ENCODE measurements around the gene SCO2. TPM values are rescaled to one million over a fixed set of nuclear protein-coding genes. Genes with fewer than 3 reads are reported as not detected.

Gene SCO2
- total and polyA plus RNA-seq, 2 of the 13 experiments (the other 11 are each of a cell fraction or from before 2014, with no cell fraction given), result 0.32 to 3.7 TPM

- peak; percentile 47 for FAIRE-seq
- H4K20me1 ChIP-seq (ENCODE audit: insufficient read depth, low read length), result peaks cover 35% of the 10 kb centered on the region
- H3K36me3 ChIP-seq (replicated peaks in 1 of 2; ENCODE audit: control insufficient read depth in 1 of 2, insufficient read depth in 2 of 2, low read length in 2 of 2), result no peaks in the 10 kb centered on the region
- H3K27ac ChIP-seq (ENCODE audit: extremely low read length, insufficient read depth, low read length), result peak within 1 kb of the TSS; percentile 43
- CTCF ChIA-PET (ENCODE audit: low intra/inter-chr PET ratio, low total read pairs), result no interaction called here
- H3K9ac ChIP-seq (ENCODE audit: insufficient read depth, low read depth, low read length), result peak within 1 kb of the TSS; percentile 81
- POLR2A ChIA-PET, result interaction anchor here (0.6 to 1.2 kb wide), 3 partner anchors 11 to 51 kb away, joined by 3 to 4 read pairs (median 3); partner anchors contain the start of genes MIOX and SCO2
- peak; percentile 79 for DNase-seq (ENCODE audit: low spot score)
- peak within 1 kb of the TSS; percentile 96 for H3K4me2 ChIP-seq (ENCODE audit: low read depth, low read length)
- TSS peak; percentile 81 for BruUV-seq (replicated peaks)
- H3K4me1 ChIP-seq (ENCODE audit: insufficient read depth, low read length), result peaks cover 63% of the 10 kb centered on the region
- peaks cover 42% of the 10 kb centered on the region for H3K79me2 ChIP-seq (ENCODE audit: insufficient read depth, low read length)
- intact Hi-C loops (cut with micrococcal nuclease; ENCODE audit: unreplicated experiment) (no loop called here), in situ Hi-C loops (cut with HindIII; ENCODE audit: extremely low pct_ligation_motif_present, low pct_unique_long_range_greater_than_20kb) (no loop called here)
- H2AFZ ChIP-seq (ENCODE audit: low read length), result no peak within 1 kb of the TSS
- peak within 1 kb of the TSS; percentile 80 to 87 (median 81) for H3K4me3 ChIP-seq (replicated peaks in 1 of 3; ENCODE audit: insufficient read depth in 1 of 3, low read depth in 2 of 3, low read length in 3 of 3)
- ATAC-seq, result peak; percentile 87
- H3K9me3 ChIP-seq (ENCODE audit: low read length), result no peaks in the 10 kb centered on the region
- 0% methylated on average over 3 of the region's 97 CpGs for WGBS (ENCODE audit: low lambda C conversion rate)
- no peaks in the 10 kb centered on the region for H3K27me3 ChIP-seq (ENCODE audit: control insufficient read depth in 1 of 2, insufficient read depth in 2 of 2, low read length in 2 of 2)
- no peak for TF ChIP-seq ZNF816 (CRISPR knock-in tag; IDR thresholded peaks at IDR 0.05; ENCODE audit: borderline replicate concordance)
- TF ChIP-seq SNRNP70 (IDR thresholded peaks at IDR 0.05; ENCODE audit: low read depth, low read length), result no peak
- no peak for TF ChIP-seq ZNF143 (CRISPR knock-in tag; IDR thresholded peaks at IDR 0.05)
- 0 out of 2 replicates have a peak, but pooled peaks have one; percentile 18 for TF ChIP-seq FOXO1 (CRISPR knock-in tag; IDR thresholded peaks at IDR 0.05)
- no peak for TF ChIP-seq ZNF782 (CRISPR knock-in tag; IDR thresholded peaks at IDR 0.05; ENCODE audit: borderline replicate concordance)
- TF ChIP-seq ZNF275 (CRISPR knock-in tag; IDR thresholded peaks at IDR 0.05; ENCODE audit: borderline replicate concordance), result no peak
- TF ChIP-seq ARID5B (CRISPR knock-in tag; IDR thresholded peaks at IDR 0.05), result no peak
- TF ChIP-seq HNF1B (CRISPR knock-in tag; IDR thresholded peaks at IDR 0.05), result peak; percentile 71; the same call in 1 of the 2 replicates
- TF ChIP-seq ZNF414 (CRISPR knock-in tag; IDR thresholded peaks at IDR 0.05), result no peak
- TF ChIP-seq ZNF460 (CRISPR knock-in tag; IDR thresholded peaks at IDR 0.05; ENCODE audit: borderline replicate concordance), result no peak
- TF ChIP-seq NFRKB (IDR thresholded peaks at IDR 0.05), result no peak
- TF ChIP-seq ZNF878 (CRISPR knock-in tag; IDR thresholded peaks at IDR 0.05), result no peak
- TF ChIP-seq ZNF580 (CRISPR knock-in tag; IDR thresholded peaks at IDR 0.05; ENCODE audit: borderline replicate concordance, low read depth), result no peak
Observed at GRCh38 chr22:50474710-50475651, 50.4 kb downstream of the SCO2 start, which contains the start of gene SBF1. TSS of gene SBF1 (minus strand) at chr22:50475035. CDS start at chr22:50474840, 195 bp downstream.

Measured in HepG2 (cell line).